ENCODE results near the gene EFCAB6. TPM values are rescaled to one million over a fixed set of nuclear protein-coding genes. Genes with fewer than 3 reads are reported as not detected.

Gene EFCAB6
- total and polyA plus RNA-seq, 10 of the 15 experiments (the other 5 are each of a cell fraction or from before 2014, with no cell fraction given) = 0.05 to 0.42 (median 0.19) TPM

- TF ChIP-seq PRDM15 (CRISPR knock-in tag; IDR thresholded peaks at IDR 0.05) = no peak
Measured at GRCh38 chr22:43844560-43845545, 32.7 kb upstream of the EFCAB6 start (continued).

- H3K4me1 ChIP-seq (ENCODE audit: control insufficient read depth, insufficient read depth, low read length) = no peaks in the 10 kb centered on the region
- H3K27ac ChIP-seq (ENCODE audit: control insufficient read depth, insufficient read depth) = no peak overlapping the region
- no peaks in the 10 kb centered on the region for H4K20me1 ChIP-seq (ENCODE audit: control insufficient read depth, insufficient read depth)
- no peak for ATAC-seq
- intact Hi-C loops (cut with micrococcal nuclease; ENCODE audit: unreplicated experiment) (no loop called here), in situ Hi-C loops (cut with MboI) (no loop called here)
- H2AFZ ChIP-seq (ENCODE audit: control insufficient read depth, low read depth, low read length) = no peak overlapping the region
- H3K4me3 ChIP-seq = no peak overlapping the region
- SMC1A ChIA-PET (ENCODE audit: uncharacterized antibody, unreplicated experiment) = no interaction called here
- H3K4me2 ChIP-seq (ENCODE audit: control insufficient read depth, insufficient read depth) = no peak overlapping the region
- no TSS peak for BruUV-seq (replicated peaks)
- no peaks in the 10 kb centered on the region for H3K36me3 ChIP-seq (ENCODE audit: control insufficient read depth in 2 of 2, insufficient read depth in 2 of 2, low read length in 1 of 2)
- CTCF ChIA-PET = no interaction called here
- no peaks in the 10 kb centered on the region for H3K9me3 ChIP-seq (replicated peaks; ENCODE audit: control insufficient read depth, insufficient read depth, low read length)
- no peaks in the 10 kb centered on the region for H3K79me2 ChIP-seq (ENCODE audit: control insufficient read depth, insufficient read depth, low read length)
- no peak overlapping the region for H3K9ac ChIP-seq (ENCODE audit: control insufficient read depth, insufficient read depth, low read length)
- 42% methylated on average over 21 of the region's 21 CpGs for WGBS (ENCODE audit: insufficient coverage, insufficient replicate concordance, low lambda C conversion rate, missing lambda C conversion rate)
- RAD21 ChIA-PET (ENCODE audit: unreplicated experiment) = no interaction called here
- FAIRE-seq = no peak
- DNase-seq (ENCODE audit: low read depth, low spot score) = no peak
- POLR2A ChIA-PET = no interaction called here
- peaks cover 3% of the 10 kb centered on the region in 2 experiments; a peak in 3 of 4 replicates for H3K27me3 ChIP-seq (replicated peaks in 1 of 2; ENCODE audit: control insufficient read depth in 2 of 2, insufficient read depth in 2 of 2, low read length in 1 of 2)
- TF ChIP-seq SREBF2 (IDR thresholded peaks at IDR 0.05; ENCODE audit: low read length) (no peak), KDM1A (IDR thresholded peaks at IDR 0.05; ENCODE audit: borderline replicate concordance) (no peak), ZBTB11 (CRISPR knock-in tag; IDR thresholded peaks at IDR 0.05) (no peak), TAF1 (IDR thresholded peaks at IDR 0.05; ENCODE audit: borderline replicate concordance, low read depth, low read length) (no peak), IKZF1 (conservative IDR thresholded peaks at IDR 0.05) (no peak), TCF7 (IDR thresholded peaks at IDR 0.05; ENCODE audit: borderline replicate concordance) (no peak), NRF1 (conservative IDR thresholded peaks at IDR 0.05; ENCODE audit: low read depth, low read length) (no peak), TARDBP (IDR thresholded peaks at IDR 0.05; ENCODE audit: borderline replicate concordance) (no peak)
Measured at GRCh38 chr22:43843783-43844530, 31.9 kb upstream of the EFCAB6 start.

Data from GM12878 (cell line).